Endothelial cell of umbilical vein (primary cell): ENCODE measurements around the gene ANXA2. TPM values are rescaled to one million over a fixed set of nuclear protein-coding genes. Genes with fewer than 3 reads are reported as not detected.

Experiments
- BruUV-seq: library from RNA; stranded (reverse); fragments of 400-500 nt; replicated peaks from 2 replicates; lab custom pipeline; 2021; lab: Mats Ljungman, UMichigan
- CTCF ChIA-PET: fragments of 300-600, 350-600 bp; sonication (Branson Sonifier 250); formaldehyde crosslinking; loops from one replicate; lab custom pipeline; 2021; ENCODE audit warnings: antibody characterized with exemption, inconsistent platforms; lab: Charles Lee
- POLR2A ChIA-PET: fragments of 300-600, 350-600 bp; sonication (Branson Sonifier 250); formaldehyde crosslinking; loops from one replicate; lab custom pipeline; 2021; ENCODE audit warnings: antibody characterized with exemption, inconsistent platforms; lab: Charles Lee
- DNase-seq: peaks from one replicate; pipeline ENCODE4 v3.0.0-alpha.2; 2011; ENCODE audit warnings: low read depth, low spot score
- FAIRE-seq: peaks from 2 replicates; lab custom pipeline; 2011; peaks lifted over from hg19 to GRCh38; lab: Jason Lieb, UNC
- H2AFZ ChIP-seq: 2 replicates; pipeline ENCODE4 v1.6.0; 2012; ENCODE audit warnings: low read depth, low read length, control low read depth, inconsistent platforms
- H3K27ac ChIP-seq: 2 replicates; pipeline ENCODE4 v1.5.1; 2011; ENCODE audit warnings: low read depth, mild to moderate bottlenecking, control low read depth, low read length, moderate library complexity; ENCODE audit not compliant: insufficient read depth
- H3K27me3 ChIP-seq, 2 experiments: 2 replicates each; pipeline versions ENCODE4 v1.6.0 to v1.6.1; 2011; ENCODE audit warnings: low read length in 2 of 2, mixed read lengths in 1 of 2; ENCODE audit not compliant: control insufficient read depth in 2 of 2, insufficient read depth in 2 of 2
- H3K36me3 ChIP-seq, 2 experiments: 2 replicates in 1 of 2; 3 replicates in 1 of 2; pipeline ENCODE4 v1.5.1; 2011; ENCODE audit warnings: low read length in 2 of 2, mild to moderate bottlenecking in 1 of 2, moderate library complexity in 1 of 2; ENCODE audit not compliant: control insufficient read depth in 2 of 2, insufficient read depth in 2 of 2; ENCODE audit errors: extremely low read depth in 1 of 2
- H3K4me1 ChIP-seq: 3 replicates; pipeline ENCODE4 v1.5.1; 2011; ENCODE audit warnings: mild to moderate bottlenecking, low read length; ENCODE audit not compliant: control insufficient read depth, insufficient read depth; ENCODE audit errors: extremely low read depth
- H3K4me2 ChIP-seq: 2 replicates; pipeline ENCODE4 v1.6.1; 2011; ENCODE audit warnings: low read length, control low read depth, mixed read lengths; ENCODE audit not compliant: insufficient read depth
- H3K4me3 ChIP-seq, 3 experiments: fragments of 200-600 bp in 1 of 3; sonication (generic), shearing (Covaris generic) in 1 of 3; replicated peaks in 1 of 3; 2 replicates each; pipeline ENCODE4 v1.5.1; 2011 to 2016; ENCODE audit warnings: control low read depth in 3 of 3, low read length in 3 of 3, mild to moderate bottlenecking in 2 of 3, inconsistent platforms in 1 of 3, low read depth in 1 of 3, moderate library complexity in 1 of 3; ENCODE audit not compliant: insufficient read depth in 1 of 3
- H3K79me2 ChIP-seq: 2 replicates; pipeline ENCODE4 v1.6.0; 2012; ENCODE audit warnings: low read length, inconsistent platforms; ENCODE audit not compliant: control insufficient read depth, insufficient read depth
- H3K9ac ChIP-seq: replicated peaks from 2 replicates; pipeline ENCODE3; 2011; ENCODE audit warnings: low read length, control low read depth; ENCODE audit not compliant: insufficient read depth; ENCODE audit errors: extremely low read depth
- H3K9me1 ChIP-seq: replicated peaks from 3 replicates; pipeline ENCODE4 v1.6.0; 2011; ENCODE audit warnings: mild to moderate bottlenecking, low read length; ENCODE audit not compliant: control insufficient read depth, insufficient read depth; ENCODE audit errors: extremely low read depth
- H3K9me3 ChIP-seq: replicated peaks from 2 replicates; pipeline ENCODE4 v1.5.1; 2012; ENCODE audit warnings: low read length, inconsistent platforms; ENCODE audit not compliant: control insufficient read depth, insufficient read depth
- H4K20me1 ChIP-seq: replicated peaks from 2 replicates; pipeline ENCODE3; 2011; ENCODE audit warnings: mild to moderate bottlenecking, low read length; ENCODE audit not compliant: control insufficient read depth, insufficient read depth; ENCODE audit errors: extremely low read depth
- EZH2 ChIP-seq: IDR thresholded peaks from 2 replicates; pipeline ENCODE4 v1.6.1; 2012; ENCODE audit warnings: borderline replicate concordance, low read depth, mild to moderate bottlenecking, moderate library complexity, low read length, inconsistent platforms; ENCODE audit not compliant: severe bottlenecking
- FOS ChIP-seq: IDR thresholded peaks from 2 replicates; pipeline ENCODE4 v1.6.1; 2011; ENCODE audit warnings: mild to moderate bottlenecking, low read length, moderate library complexity, borderline replicate concordance; ENCODE audit not compliant: insufficient read depth
- POLR2AphosphoS5 ChIP-seq: IDR thresholded peaks from 2 replicates; pipeline ENCODE4 v1.6.1; 2012; ENCODE audit warnings: low read depth, mild to moderate bottlenecking, control low read depth, low read length, moderate library complexity; ENCODE audit not compliant: insufficient read depth
- dilution Hi-C: fragments of 300-500 bp; cut with MboI; formaldehyde crosslinking; loops from one replicate; pipeline ENCODE4 v1.15.0; 2019; ENCODE audit warnings: low sequenced_read_pairs; ENCODE audit not compliant: extremely low pct_ligation_motif_present
- intact Hi-C: fragments of 100-400 bp; cut with micrococcal nuclease; formaldehyde crosslinking; loops from one replicate; pipeline ENCODE4 v1.10.0; 2022
- polyA plus RNA-seq, 4 experiments: library from polyadenylated mRNA; depleted of rRNA in 3 of 4; stranded (reverse) in 3 of 4; unstranded in 1 of 4; fragments of >200 nt; gene quantifications; 2 replicates each; pipeline versions ENCODE4 v1.2.1 to v1.2.3, GENCODE V29; 2011 to 2012; ENCODE audit warnings: missing spikeins in 1 of 4
- total RNA-seq: library from RNA; stranded (reverse); gene quantifications from 2 replicates; pipeline ENCODE4 v1.2.3, GENCODE V29; 2021

The ANXA2 gene
- total and polyA plus RNA-seq, 2 donors (not counting 3 experiments of a cell fraction or from before 2014, with no cell fraction given), result 2,725 to 3,299 TPM

DNA sequence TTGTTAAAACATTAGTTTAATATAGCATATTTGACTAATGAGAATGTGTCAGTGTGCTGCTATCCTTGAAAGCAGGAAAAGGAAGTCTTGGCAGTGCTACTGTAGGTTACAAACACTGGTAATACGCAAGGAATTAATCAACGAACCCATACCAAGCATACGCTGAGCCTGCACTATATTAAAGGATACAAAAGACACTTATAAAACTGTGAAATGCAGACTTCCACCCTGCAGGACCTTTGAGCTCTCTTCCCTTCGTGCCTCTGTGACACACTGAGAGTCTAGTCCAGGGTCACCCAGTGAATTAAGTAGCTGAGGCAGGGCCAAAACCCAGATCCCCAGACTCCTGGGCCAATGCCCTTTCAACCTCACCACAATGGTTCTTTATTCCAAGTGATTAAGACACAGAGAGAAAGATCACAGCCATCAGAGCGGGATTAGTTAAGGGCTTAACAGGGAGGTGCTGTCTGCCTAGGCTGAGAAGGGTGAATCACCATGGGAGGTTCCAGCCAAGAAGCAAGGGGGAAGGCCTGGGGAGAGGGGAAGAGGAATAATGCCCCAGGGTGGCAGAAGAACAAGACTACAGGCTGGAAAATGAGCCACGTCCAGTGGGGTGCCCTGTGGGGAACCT is 6.8 kb downstream of the ANXA2 start:
- Histone ChIP-seq H3K27me3 (no peaks in the 10 kb centered on the region), H3K4me2 (peak overlapping the region; percentile 96), H3K9ac (peak overlapping the region; percentile 100), H3K9me3 (no peaks in the 10 kb centered on the region), H2AFZ (no peak overlapping the region), H3K27ac (peak overlapping the region; percentile 97), H3K36me3 (peaks cover 5 to 14% of the 10 kb centered on the region in 2 experiments), H3K4me3 (peak overlapping the region in 1 of 3 experiments; percentile 96), H3K9me1 (no peaks in the 10 kb centered on the region), H4K20me1 (peaks cover 28% of the 10 kb centered on the region), H3K79me2 (peaks cover 100% of the 10 kb centered on the region), H3K4me1 (peaks cover 88% of the 10 kb centered on the region)
- dilution Hi-C loops, result no loop called here
- FAIRE-seq, result peak; percentile 53
- BruUV-seq, result no TSS peak
- intact Hi-C loops, result loop anchor here (1.0 kb wide), 1 partner anchor 53 kb away; no protein-coding TSS in a partner anchor
- DNase-seq, result peak; percentile 87
- ChIA-PET CTCF (interaction anchor here (1.0 to 1.3 kb wide), 6 partner anchors 14 to 130 kb away, joined by 3 to 6 read pairs (median 4); no protein-coding TSS in a partner anchor), POLR2A (interaction anchor here (0.6 to 1.4 kb wide), 3 partner anchors 16 to 701 kb away, joined by 3 to 7 read pairs (median 5); no protein-coding TSS in a partner anchor)
- TF ChIP-seq FOS (peak; percentile 55), EZH2 (no peak)

DNA sequence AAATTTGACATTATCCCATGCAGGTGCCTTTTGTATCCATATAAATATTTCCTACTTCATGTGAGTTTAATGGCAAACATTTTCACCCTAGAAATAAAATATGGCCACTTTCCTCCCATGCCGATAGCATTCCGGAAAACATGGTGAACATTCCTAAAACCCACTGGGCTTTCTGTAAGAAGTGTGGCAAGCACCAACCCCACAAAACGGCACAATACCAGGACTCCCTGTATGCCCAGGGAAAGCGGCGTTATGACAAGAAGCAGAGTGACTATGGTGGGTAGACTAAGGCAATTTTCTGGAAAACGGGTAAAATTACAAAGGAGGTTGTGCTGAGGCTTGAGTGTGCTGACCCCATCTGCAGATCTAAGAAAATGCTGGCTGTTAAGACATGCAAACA is 7.6 kb downstream of the ANXA2 start:
- no peaks in the 10 kb centered on the region for H3K9me3 ChIP-seq
- DNase-seq, result no peak
- H3K9ac ChIP-seq, result peak overlapping the region; percentile 40
- peak overlapping the region; percentile 97 for H3K27ac ChIP-seq
- H3K9me1 ChIP-seq, result no peaks in the 10 kb centered on the region
- POLR2A ChIA-PET, result interaction anchor here (1.0 kb wide), 1 partner anchor 27 kb away, joined by 3 read pairs; no protein-coding TSS in a partner anchor
- CTCF ChIA-PET, result interaction anchor here (1.0 to 1.1 kb wide), 4 partner anchors 19 to 131 kb away, joined by 3 to 6 read pairs (median 4); no protein-coding TSS in a partner anchor
- TF ChIP-seq POLR2AphosphoS5, result no peak
- no peak overlapping the region for H2AFZ ChIP-seq
- peaks cover 88% of the 10 kb centered on the region for H3K4me1 ChIP-seq
- dilution Hi-C loops (no loop called here), intact Hi-C loops (no loop called here)
- FAIRE-seq, result no peak
- H3K4me2 ChIP-seq, result peak overlapping the region; percentile 96
- H3K36me3 ChIP-seq, result peaks cover 3 to 14% of the 10 kb centered on the region in 2 experiments
- peaks cover 99% of the 10 kb centered on the region for H3K79me2 ChIP-seq
- H3K4me3 ChIP-seq, result peak overlapping the region in 1 of 3 experiments; percentile 96
- no peaks in the 10 kb centered on the region for H3K27me3 ChIP-seq
- no TSS peak for BruUV-seq
- H4K20me1 ChIP-seq, result peaks cover 31% of the 10 kb centered on the region
